Naive thymus-derived CD8-positive, alpha-beta T cell (primary cell): ENCODE measurements around the gene LEF1. TPM values are rescaled to one million over a fixed set of nuclear protein-coding genes. Genes with fewer than 3 reads are reported as not detected.
"Not testable (repeated sequence)": the region's sequence is repeated elsewhere in the genome, so short reads cannot be mapped to it uniquely, and the experiment has no call there.

Experiments used
- ATAC-seq, 2 donors: fragments of 150-1000 bp; cut with Tn5 transposase in 1 of 2; sonication (Bioruptor Pico), chemical (Tn5 transposase) in 1 of 2; 1 replicate in 1 of 2; 2 replicates in 1 of 2; pipeline ENCODE4 v1.10.0; 2021; ENCODE audit warnings: mild to moderate bottlenecking in 2 of 2, moderate library complexity in 2 of 2
- POLR2A ChIA-PET: fragments of 350-600 bp; sonication (Branson Sonifier 250); formaldehyde crosslinking; loops from one replicate; lab custom pipeline; 2021; ENCODE audit warnings: antibody characterized with exemption; lab: Charles Lee
- DNase-seq, 10 donors: peaks; one replicate each; pipeline versions ENCODE4 v3.0.0 to v3.0.0-alpha.2; 2020 to 2022
- H3K27ac Mint-ChIP-seq, 10 donors: one replicate each; pipeline ENCODE4 v1.8.0; 2020 to 2022; ENCODE audit warnings: mild to moderate bottlenecking in 10 of 10, mixed read lengths in 10 of 10, moderate library complexity in 4 of 10, inconsistent platforms in 1 of 10
- H3K27me3 Mint-ChIP-seq, 5 donors: one replicate each; pipeline ENCODE4 v1.8.0; 2021 to 2022; ENCODE audit warnings: mixed read lengths in 5 of 5
- H3K36me3 Mint-ChIP-seq, 3 donors: one replicate each; pipeline ENCODE4 v1.8.0; 2020 to 2022; ENCODE audit warnings: mixed read lengths in 3 of 3, mild to moderate bottlenecking in 2 of 3, inconsistent platforms in 1 of 3
- H3K4me1 Mint-ChIP-seq, 4 donors: one replicate each; pipeline ENCODE4 v1.8.0; 2021 to 2022; ENCODE audit warnings: mixed read lengths in 4 of 4
- H3K4me3 Mint-ChIP-seq, 10 donors: one replicate each; pipeline ENCODE4 v1.8.0; 2020 to 2022; ENCODE audit warnings: mild to moderate bottlenecking in 10 of 10, mixed read lengths in 10 of 10, moderate library complexity in 6 of 10, inconsistent platforms in 1 of 10
- H3K9me3 Mint-ChIP-seq, 9 donors: one replicate each; pipeline ENCODE4 v1.8.0; 2020 to 2022; ENCODE audit warnings: mixed read lengths in 9 of 9, mild to moderate bottlenecking in 3 of 9, inconsistent platforms in 1 of 9, moderate library complexity in 1 of 9
- polyA plus RNA-seq, 3 donors: library from polyadenylated mRNA; unstranded; fragments of 300-500 nt; fragmentation: Illumina TruSeq; gene quantifications; one replicate each; pipeline ENCODE4 v1.2.3, GENCODE V29; 2021
- total RNA-seq, 8 experiments: library from RNA in 2 of 8; stranded (reverse) in 2 of 8; gene quantifications; one replicate each; pipeline ENCODE4 v1.2.3 and lab custom pipeline; 2021 to 2026

Gene LEF1
- total and polyA plus RNA-seq, 5 experiments from 2014 or later = 400 to 859 (median 828) TPM

GRCh38 chr4:108029731-108030130, 139.0 kb downstream of the LEF1 start:
- POLR2A ChIA-PET = interaction anchor here (0.8 to 3.9 kb wide), 25 partner anchors 10 to 590 kb away, joined by 3 to 30 read pairs (median 6); partner anchors contain the start of genes LEF1 and RPL34
- ATAC-seq = peak; percentile 39 to 42
- peak overlapping the region; percentile 93 to 99 (median 96) for H3K27ac Mint-ChIP-seq
- no peaks in the 10 kb centered on the region for H3K27me3 Mint-ChIP-seq
- no peak for DNase-seq
- H3K4me1 Mint-ChIP-seq = peaks cover 27 to 64% (median 55%) of the 10 kb centered on the region in 4 donors
- H3K36me3 Mint-ChIP-seq = peaks cover 0 to 19% (median 0%) of the 10 kb centered on the region in 3 donors
- peaks cover 0 to 3% (median 0%) of the 10 kb centered on the region in 9 donors for H3K9me3 Mint-ChIP-seq
- peak overlapping the region; percentile 38 to 92 (median 80) for H3K4me3 Mint-ChIP-seq

DNA sequence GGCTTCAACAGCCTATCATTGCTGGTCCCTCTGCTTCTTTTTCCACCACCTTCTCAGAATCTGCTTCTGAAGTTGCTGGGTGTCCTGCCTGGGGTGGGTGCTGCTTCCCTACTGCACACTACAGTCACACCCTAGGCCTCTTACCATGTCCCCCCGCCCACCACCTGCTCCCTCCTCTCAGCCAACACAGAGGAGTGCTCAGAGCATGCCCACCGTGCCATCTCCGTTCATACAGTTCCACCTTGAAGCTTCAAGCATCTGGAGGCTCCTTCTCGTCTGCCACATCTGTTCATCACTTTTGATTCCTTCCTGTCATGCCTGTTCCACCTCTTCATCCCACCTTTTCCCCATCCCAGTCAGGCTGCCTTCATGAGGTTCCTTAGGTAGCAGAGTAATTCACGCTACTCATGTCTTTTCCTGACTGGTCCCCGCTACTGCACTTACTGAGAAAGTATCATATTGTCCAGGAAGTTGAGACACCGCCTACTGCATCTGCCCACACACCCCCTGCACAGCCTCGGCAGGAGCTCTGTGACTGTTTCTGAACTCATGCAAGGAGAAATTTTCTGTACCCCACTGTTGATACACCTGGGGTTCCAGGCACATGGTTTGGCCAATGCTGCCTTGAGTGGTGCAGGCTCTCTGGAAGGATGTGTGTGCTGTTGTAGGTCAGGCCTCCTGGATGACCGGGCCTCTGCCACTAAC, 139.6 kb downstream of the LEF1 start:
- peak; percentile 62 to 68 for ATAC-seq
- Mint-ChIP-seq H3K27me3 (no peaks in the 10 kb centered on the region), H3K36me3 (peaks cover 0 to 25% (median 1%) of the 10 kb centered on the region in 3 donors), H3K4me3 (peak overlapping the region; percentile 73 to 92 (median 85)), H3K9me3 (peaks cover 0 to 3% (median 0%) of the 10 kb centered on the region in 9 donors), H3K27ac (peak overlapping the region; percentile 93 to 99 (median 96)), H3K4me1 (peaks cover 24 to 58% (median 49%) of the 10 kb centered on the region in 4 donors)
- peak in 7 of 10 donors; percentile 30 to 70 (median 40) for DNase-seq
- POLR2A ChIA-PET = interaction anchor here (0.7 to 3.9 kb wide), 25 partner anchors 10 to 636 kb away, joined by 3 to 30 read pairs (median 5); partner anchors contain the start of genes LEF1 and RPL34

DNA sequence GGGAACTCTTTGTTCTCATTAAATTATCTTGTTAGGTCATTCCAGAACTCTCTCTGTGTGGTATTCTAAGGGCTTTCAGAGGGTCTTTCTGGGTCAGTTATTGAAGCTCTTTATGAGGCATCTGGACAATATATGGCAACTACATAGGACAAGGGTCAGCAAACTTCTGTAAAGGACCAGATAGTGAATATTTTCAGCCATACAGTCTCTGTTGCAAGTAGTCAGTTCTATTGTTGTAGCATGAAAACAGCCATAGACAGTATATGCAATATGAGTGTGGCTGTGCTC, 143.9 kb downstream of the LEF1 start:
- DNase-seq (no peak), ATAC-seq (no peak)
- Mint-ChIP-seq H3K4me1 (peaks cover 10 to 21% (median 17%) of the 10 kb centered on the region in 4 donors), H3K9me3 (no peaks in the 10 kb centered on the region), H3K36me3 (peaks cover 5 to 48% (median 9%) of the 10 kb centered on the region in 3 donors), H3K27ac (no peak overlapping the region), H3K4me3 (no peak overlapping the region), H3K27me3 (no peaks in the 10 kb centered on the region)
- POLR2A ChIA-PET = interaction anchor here (0.6 kb wide), 1 partner anchor 548 kb away, joined by 3 read pairs; no protein-coding TSS in a partner anchor

DNA sequence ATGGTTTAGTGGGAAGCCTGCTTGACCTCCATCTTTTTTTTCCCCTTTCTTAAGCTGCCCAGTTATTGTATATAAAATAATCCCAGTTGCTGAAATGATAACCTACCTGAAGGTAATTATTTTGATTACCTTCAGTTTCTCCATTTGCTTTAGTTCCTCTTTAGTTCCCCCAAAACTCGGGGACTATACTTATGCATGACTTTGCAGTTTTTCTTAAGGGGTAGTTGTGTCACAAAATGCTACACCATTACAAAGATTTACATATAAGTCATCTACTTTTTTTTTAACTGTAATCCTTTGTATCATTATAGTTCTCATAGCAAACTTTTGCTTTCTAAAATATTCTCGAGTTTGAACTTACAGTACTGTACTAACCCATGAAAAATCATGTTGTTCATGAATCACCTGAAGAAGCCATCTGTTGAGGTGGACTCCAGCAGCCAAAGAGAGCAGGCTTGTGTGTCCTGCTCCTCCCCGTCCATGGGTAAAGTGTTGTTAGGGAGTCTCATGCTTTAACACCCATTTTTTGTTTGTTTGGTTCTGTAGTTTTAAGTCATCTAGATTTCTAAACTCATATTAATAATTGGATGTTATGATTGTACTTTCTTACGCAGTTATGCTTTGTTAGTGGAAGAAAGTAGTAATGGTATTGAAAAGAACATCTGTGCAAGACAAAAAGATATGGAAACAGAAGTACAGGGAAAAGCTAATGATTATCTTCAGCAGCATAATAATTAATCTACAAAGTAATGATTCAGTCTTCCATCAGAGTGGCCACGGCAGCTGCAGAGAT, 144.5 kb downstream of the LEF1 start:
- peaks cover 5 to 51% (median 9%) of the 10 kb centered on the region in 3 donors for H3K36me3 Mint-ChIP-seq
- H3K4me1 Mint-ChIP-seq = peaks cover 11 to 21% (median 16%) of the 10 kb centered on the region in 4 donors
- no peak overlapping the region for H3K4me3 Mint-ChIP-seq
- DNase-seq (no peak), ATAC-seq (no peak)
- no peaks in the 10 kb centered on the region for H3K27me3 Mint-ChIP-seq
- POLR2A ChIA-PET = interaction anchor here (0.6 kb wide), 1 partner anchor 549 kb away, joined by 3 read pairs; no protein-coding TSS in a partner anchor
- no peak overlapping the region for H3K27ac Mint-ChIP-seq
- no peaks in the 10 kb centered on the region for H3K9me3 Mint-ChIP-seq

DNA sequence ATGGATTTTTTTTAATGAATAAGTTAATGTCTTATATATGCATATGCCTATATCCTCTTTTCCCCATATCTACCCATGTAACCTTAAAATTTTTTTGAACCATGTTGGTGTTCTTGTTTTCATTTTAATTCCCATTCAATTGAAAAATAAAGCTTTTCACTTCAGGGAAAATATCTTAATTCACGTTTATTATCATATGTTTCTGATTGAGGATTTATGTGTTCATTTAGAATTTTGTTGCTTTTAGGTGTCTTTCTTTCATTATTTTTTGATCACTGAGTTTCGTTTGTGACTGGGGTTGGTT, 149.9 kb downstream of the LEF1 start:
- Mint-ChIP-seq H3K27ac (peak overlapping the region in 3 of 10 donors; percentile 27 to 59 (median 34)), H3K4me3 (no peak overlapping the region), H3K9me3 (no peaks in the 10 kb centered on the region), H3K27me3 (no peaks in the 10 kb centered on the region), H3K4me1 (peaks cover 8 to 18% (median 13%) of the 10 kb centered on the region in 4 donors), H3K36me3 (peaks cover 8 to 60% (median 13%) of the 10 kb centered on the region in 3 donors)
- POLR2A ChIA-PET = interaction anchor here (0.5 to 2.3 kb wide), 5 partner anchors 11 to 552 kb away, joined by 3 to 8 read pairs (median 5); no protein-coding TSS in a partner anchor
- ATAC-seq (no peak), DNase-seq (no peak)

GRCh38 chr4:108018040-108018883, 150.5 kb downstream of the LEF1 start:
- peaks cover 8 to 56% (median 13%) of the 10 kb centered on the region in 3 donors for H3K36me3 Mint-ChIP-seq
- H3K4me1 Mint-ChIP-seq = peaks cover 8 to 18% (median 13%) of the 10 kb centered on the region in 4 donors
- peak; percentile 79 to 95 for ATAC-seq
- peak; percentile 70 to 91 (median 82) for DNase-seq
- no peak overlapping the region for H3K4me3 Mint-ChIP-seq
- POLR2A ChIA-PET = interaction anchor here (0.5 to 2.3 kb wide), 3 partner anchors 43 to 553 kb away, joined by 3 to 8 read pairs (median 6); no protein-coding TSS in a partner anchor
- H3K9me3 Mint-ChIP-seq = no peaks in the 10 kb centered on the region
- no peaks in the 10 kb centered on the region for H3K27me3 Mint-ChIP-seq
- peak overlapping the region in 6 of 10 donors; percentile 5 to 77 (median 37) for H3K27ac Mint-ChIP-seq

GRCh38 chr4:108013955-108014354, 154.8 kb downstream of the LEF1 start:
- ATAC-seq = no peak
- no peaks in the 10 kb centered on the region for H3K27me3 Mint-ChIP-seq
- no peak overlapping the region for H3K4me3 Mint-ChIP-seq
- H3K36me3 Mint-ChIP-seq = peaks cover 12 to 71% (median 22%) of the 10 kb centered on the region in 3 donors
- peaks cover 2 to 8% (median 5%) of the 10 kb centered on the region in 4 donors for H3K4me1 Mint-ChIP-seq
- POLR2A ChIA-PET = interaction anchor here (0.7 kb wide), 1 partner anchor 13 kb away, joined by 3 read pairs; no protein-coding TSS in a partner anchor
- DNase-seq = no peak
- no peaks in the 10 kb centered on the region for H3K9me3 Mint-ChIP-seq
- peak overlapping the region in 2 of 10 donors; percentile 41 to 67 for H3K27ac Mint-ChIP-seq

DNA sequence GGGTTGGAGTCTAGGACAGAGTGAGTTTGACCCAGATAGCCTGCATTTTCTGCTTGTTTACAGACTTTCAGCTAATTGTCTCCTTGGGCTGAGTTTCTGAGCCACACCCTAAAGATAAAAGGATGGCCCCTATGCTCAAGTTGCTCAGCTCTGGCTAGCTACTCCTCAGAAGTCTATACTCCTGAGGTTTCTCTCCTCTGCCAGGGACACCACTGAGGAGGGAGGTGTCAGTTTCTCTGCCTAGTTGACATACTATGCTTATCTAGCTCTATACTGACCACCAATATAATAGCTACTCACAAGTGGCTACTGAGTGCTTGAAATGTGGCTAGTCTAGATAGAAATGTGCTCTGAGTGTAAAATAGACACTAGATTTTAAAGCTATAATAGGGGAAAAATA, 155.4 kb downstream of the LEF1 start:
- Mint-ChIP-seq H3K36me3 (peaks cover 12 to 68% (median 22%) of the 10 kb centered on the region in 3 donors), H3K9me3 (no peaks in the 10 kb centered on the region), H3K4me3 (no peak overlapping the region), H3K27ac (no peak overlapping the region), H3K4me1 (peaks cover 0 to 5% (median 4%) of the 10 kb centered on the region in 4 donors), H3K27me3 (no peaks in the 10 kb centered on the region)
- DNase-seq = no peak
- POLR2A ChIA-PET = interaction anchor here (0.7 kb wide), 1 partner anchor 13 kb away, joined by 3 read pairs; no protein-coding TSS in a partner anchor
- ATAC-seq = no peak

DNA sequence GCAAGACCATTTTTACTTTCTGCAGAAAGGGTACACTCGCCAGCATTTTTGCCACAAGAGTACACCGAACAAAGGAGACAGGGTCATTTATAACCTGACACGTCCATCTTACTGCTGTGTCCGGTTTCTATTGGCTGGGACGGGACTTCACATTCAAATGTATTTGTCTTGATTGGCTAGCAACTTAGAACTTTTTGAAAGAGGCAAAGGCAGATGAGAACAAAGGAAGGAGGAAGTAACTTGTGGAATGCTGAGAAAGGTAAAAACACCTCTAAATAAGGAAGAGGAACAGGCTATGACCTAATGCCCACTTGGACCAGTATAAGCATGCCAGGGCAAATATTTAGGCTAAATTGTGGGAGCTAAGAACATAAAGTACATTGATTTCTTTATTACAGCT, 156.3 kb downstream of the LEF1 start:
- H3K27ac Mint-ChIP-seq, POLR2A ChIA-PET, H3K27me3 Mint-ChIP-seq, H3K9me3 Mint-ChIP-seq, ATAC-seq, H3K4me1 Mint-ChIP-seq, DNase-seq, H3K4me3 Mint-ChIP-seq: not testable (repeated sequence)
- peaks cover 12 to 65% (median 22%) of the 10 kb centered on the region in 3 donors for H3K36me3 Mint-ChIP-seq

GRCh38 chr4:108010167-108010566, 158.6 kb downstream of the LEF1 start:
- POLR2A ChIA-PET = no interaction called here
- no peaks in the 10 kb centered on the region for H3K27me3 Mint-ChIP-seq
- H3K4me3 Mint-ChIP-seq = no peak overlapping the region
- H3K9me3 Mint-ChIP-seq = no peaks in the 10 kb centered on the region
- no peak for DNase-seq
- peaks cover 8 to 47% (median 18%) of the 10 kb centered on the region in 3 donors for H3K36me3 Mint-ChIP-seq
- ATAC-seq = no peak
- no peak overlapping the region for H3K27ac Mint-ChIP-seq
- H3K4me1 Mint-ChIP-seq = peaks cover 0 to 19% (median 16%) of the 10 kb centered on the region in 4 donors

DNA sequence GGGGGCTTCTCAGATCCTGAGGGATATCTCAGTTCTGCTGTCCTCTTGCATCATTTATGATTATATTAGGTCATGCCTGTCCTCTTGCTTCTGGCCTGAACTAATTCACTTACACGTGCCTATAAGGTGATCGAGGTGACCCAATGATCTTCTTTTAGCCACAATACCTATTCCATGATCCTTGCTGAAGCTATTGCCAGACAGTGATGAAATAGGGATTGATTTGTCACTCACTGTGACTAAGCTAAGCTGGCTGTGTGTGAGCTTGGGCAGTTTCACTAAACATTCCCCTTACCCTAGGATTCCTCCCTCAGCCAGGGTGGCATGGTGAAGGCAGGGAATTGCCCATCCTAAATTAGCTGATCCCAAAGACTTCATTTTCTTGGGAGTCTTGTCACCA, 160.0 kb downstream of the LEF1 start:
- ATAC-seq = no peak
- POLR2A ChIA-PET = no interaction called here
- H3K27ac Mint-ChIP-seq = no peak overlapping the region
- no peaks in the 10 kb centered on the region for H3K27me3 Mint-ChIP-seq
- H3K36me3 Mint-ChIP-seq = peaks cover 8 to 33% (median 13%) of the 10 kb centered on the region in 3 donors
- H3K9me3 Mint-ChIP-seq = no peaks in the 10 kb centered on the region
- no peak for DNase-seq
- H3K4me1 Mint-ChIP-seq = peaks cover 11 to 31% (median 28%) of the 10 kb centered on the region in 4 donors
- no peak overlapping the region for H3K4me3 Mint-ChIP-seq

DNA sequence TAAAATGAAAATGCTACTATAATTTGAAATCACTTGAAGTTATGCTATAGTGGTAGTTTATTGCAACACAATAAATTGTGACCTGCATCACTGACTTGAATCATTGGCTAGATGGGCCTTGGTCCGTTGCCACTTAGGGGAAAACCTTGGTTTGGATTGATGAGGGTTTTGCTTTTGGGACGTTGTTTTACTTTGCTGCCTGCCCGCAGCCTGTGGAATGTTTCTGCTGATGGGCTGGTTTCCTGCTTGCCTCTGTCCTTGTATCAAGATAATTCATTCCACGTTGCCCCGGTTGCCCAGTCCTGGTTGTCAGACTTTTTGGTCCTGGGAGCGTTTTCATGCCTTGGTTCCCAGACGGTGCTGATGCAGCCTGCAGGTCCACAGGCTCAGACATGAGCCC, 160.7 kb downstream of the LEF1 start:
- no peak for ATAC-seq
- peaks cover 8 to 31% (median 13%) of the 10 kb centered on the region in 3 donors for H3K36me3 Mint-ChIP-seq
- POLR2A ChIA-PET = no interaction called here

More for the DNA sequence above, 160.7 kb downstream of the LEF1 start:
- no peak for DNase-seq
- Mint-ChIP-seq H3K4me1 (peaks cover 16 to 37% (median 32%) of the 10 kb centered on the region in 4 donors), H3K9me3 (no peaks in the 10 kb centered on the region), H3K27ac (no peak overlapping the region), H3K27me3 (no peaks in the 10 kb centered on the region), H3K4me3 (no peak overlapping the region)
